SK-N-SH (cell line): Measurements from ENCODE around the gene MXRA8. TPM values are rescaled to one million over a fixed set of nuclear protein-coding genes. Genes with fewer than 3 reads are reported as not detected.

Source experiments
- CTCF ChIA-PET: fragments of 300-600, 350-600 bp; formaldehyde crosslinking; extraction: SDS; loops from one replicate; lab custom pipeline; 2021; lab: Yijun Ruan, JAX
- POLR2A ChIA-PET: fragments of 350-600 bp; sonication (Branson Sonifier 250); formaldehyde crosslinking; extraction: SDS; loops from one replicate; lab custom pipeline; 2020; ENCODE audit warnings: antibody characterized with exemption, inconsistent platforms; lab: Yijun Ruan, JAX
- DNase-seq: peaks from one replicate; pipeline ENCODE4 v3.0.0; 2012
- H2AFZ ChIP-seq: fragments of 200-600 bp; sonication (generic); 2 replicates; pipeline ENCODE4 v1.8.1; 2016; ENCODE audit warnings: antibody characterized with exemption, mild to moderate bottlenecking, low read depth
- H3F3A ChIP-seq: fragments of 200-600 bp; sonication (generic); replicated peaks from 2 replicates; pipeline ENCODE3; 2016; ENCODE audit warnings: antibody characterized with exemption, mild to moderate bottlenecking; ENCODE audit not compliant: insufficient read depth
- H3K27ac ChIP-seq, 2 experiments: fragments of 200-500 bp in 1 of 2; fragments of 200-600 bp in 1 of 2; sonication (Bioruptor generic) in 1 of 2; sonication (generic), shearing (Covaris generic) in 1 of 2; 2 replicates each; pipeline versions ENCODE4 v1.5.1 to v1.6.1; 2014 to 2016; ENCODE audit warnings: low read depth in 2 of 2, inconsistent platforms in 1 of 2, low read length in 1 of 2, mild to moderate bottlenecking in 1 of 2, mixed read lengths in 1 of 2
- H3K27me3 ChIP-seq: fragments of 200-600 bp; sonication (generic), shearing (Covaris generic); 2 replicates; pipeline ENCODE4 v1.6.1; 2016; ENCODE audit warnings: mixed run types; ENCODE audit not compliant: insufficient read depth
- H3K36me3 ChIP-seq, 2 experiments: fragments of 200-500 bp in 1 of 2; fragments of 200-600 bp in 1 of 2; sonication (Bioruptor generic) in 1 of 2; sonication (generic) in 1 of 2; replicated peaks in 1 of 2; 2 replicates each; pipeline versions ENCODE3 to v1.5.1; 2014 to 2016; ENCODE audit warnings: low read length in 1 of 2, mild to moderate bottlenecking in 1 of 2; ENCODE audit not compliant: insufficient read depth in 2 of 2, control insufficient read depth in 1 of 2
- H3K4me1 ChIP-seq, 2 experiments: fragments of 200-500 bp in 1 of 2; fragments of 200-600 bp in 1 of 2; sonication (Bioruptor generic) in 1 of 2; sonication (generic), shearing (Covaris generic) in 1 of 2; 2 replicates each; pipeline versions ENCODE4 v1.5.1 to v1.6.1; 2014 to 2016; ENCODE audit warnings: low read depth in 1 of 2, low read length in 1 of 2, mixed run types in 1 of 2; ENCODE audit not compliant: insufficient read depth in 2 of 2, control insufficient read depth in 1 of 2
- H3K4me2 ChIP-seq: fragments of 200-600 bp; sonication (generic), shearing (Covaris generic); 2 replicates; pipeline ENCODE4 v1.6.1; 2017; ENCODE audit warnings: mixed run types
- H3K4me3 ChIP-seq, 2 experiments: fragments of 200-500 bp in 1 of 2; fragments of 200-600 bp in 1 of 2; sonication (Bioruptor generic) in 1 of 2; sonication (generic), shearing (Covaris generic) in 1 of 2; 2 replicates each; pipeline versions ENCODE4 v1.5.1 to v1.8.1; 2014 to 2016; ENCODE audit warnings: low read depth in 2 of 2, inconsistent platforms in 1 of 2, low read length in 1 of 2, mild to moderate bottlenecking in 1 of 2, mixed read lengths in 1 of 2, moderate library complexity in 1 of 2
- H3K79me2 ChIP-seq: fragments of 200-600 bp; sonication (generic); 2 replicates; pipeline ENCODE4 v1.8.1; 2017; ENCODE audit warnings: mild to moderate bottlenecking; ENCODE audit not compliant: insufficient read depth
- H3K9ac ChIP-seq: fragments of 200-600 bp; sonication (generic); 2 replicates; pipeline ENCODE4 v1.6.1; 2017; ENCODE audit warnings: mixed run types
- H3K9me2 ChIP-seq: fragments of 200-600 bp; sonication (generic); 2 replicates; pipeline ENCODE4 v1.6.1; 2017; ENCODE audit warnings: mixed run types
- H3K9me3 ChIP-seq: fragments of 200-600 bp; sonication (generic); 2 replicates; pipeline ENCODE4 v1.6.1; 2017; ENCODE audit warnings: mixed run types, mild to moderate bottlenecking, moderate library complexity
- H4K20me1 ChIP-seq: fragments of 200-600 bp; sonication (generic); 2 replicates; pipeline ENCODE4 v1.6.1; 2017; ENCODE audit warnings: mild to moderate bottlenecking, mixed run types; ENCODE audit not compliant: insufficient read depth
- EZH2phosphoT487 ChIP-seq: fragments of 200-600 bp; sonication (generic); IDR thresholded peaks from 2 replicates; pipeline ENCODE4 v1.6.1; 2017; ENCODE audit warnings: low read depth, mixed run types, mild to moderate bottlenecking, antibody characterized with exemption, moderate library complexity, borderline replicate concordance
- FOSL2 ChIP-seq: IDR thresholded peaks from 2 replicates; pipeline ENCODE4 v1.4.0; 2012; ENCODE audit warnings: low read depth, mild to moderate bottlenecking, moderate library complexity, borderline replicate concordance
- FOXM1 ChIP-seq: IDR thresholded peaks from 2 replicates; pipeline ENCODE4 v1.4.0; 2012; ENCODE audit warnings: low read depth, mild to moderate bottlenecking
- GABPA ChIP-seq: IDR thresholded peaks from 2 replicates; pipeline ENCODE4 v1.4.0; 2012; ENCODE audit warnings: low read depth, mild to moderate bottlenecking
- MEF2A ChIP-seq: IDR thresholded peaks from 2 replicates; pipeline ENCODE4 v1.4.0; 2012; ENCODE audit warnings: low read depth, borderline replicate concordance
- NFIC ChIP-seq: IDR thresholded peaks from 2 replicates; pipeline ENCODE4 v1.4.0; 2012; ENCODE audit warnings: borderline replicate concordance
- RAD21 ChIP-seq: IDR thresholded peaks from 2 replicates; pipeline ENCODE4 v1.6.1; 2012; ENCODE audit warnings: mild to moderate bottlenecking, low read length
- RXRA ChIP-seq: IDR thresholded peaks from 2 replicates; pipeline ENCODE4 v1.4.0; 2012; ENCODE audit warnings: low read depth, mild to moderate bottlenecking, borderline replicate concordance
- SIN3A ChIP-seq: IDR thresholded peaks from 2 replicates; pipeline ENCODE4 v1.6.1; 2012; ENCODE audit warnings: low read depth, mild to moderate bottlenecking, low read length, moderate library complexity, borderline replicate concordance
- SMC3 ChIP-seq: IDR thresholded peaks from 2 replicates; pipeline ENCODE4 v1.6.1; 2012; ENCODE audit warnings: low read depth, low read length, improper control_type of control experiment
- TCF12 ChIP-seq: IDR thresholded peaks from 2 replicates; pipeline ENCODE4 v1.4.0; 2012
- TEAD4 ChIP-seq: IDR thresholded peaks from 2 replicates; pipeline ENCODE4 v1.4.0; 2012; ENCODE audit warnings: mild to moderate bottlenecking, borderline replicate concordance; ENCODE audit not compliant: insufficient read depth
- WGBS: methylation state at CpG from one replicate; pipeline ENCODE4 v1.1.6; 2017; ENCODE audit warnings: low lambda C conversion rate; 5-methylcytosine and 5-hydroxymethylcytosine counted together
- polyA plus RNA-seq, 3 experiments: library from polyadenylated mRNA; depleted of rRNA; stranded (reverse); fragments of >200 nt; gene quantifications; 2 replicates each; pipeline ENCODE4 v1.2.3, GENCODE V29; 2012
- TF ChIP-seq, protein P1 (sequence below): IDR thresholded peaks from 2 replicates; pipeline ENCODE4 v1.4.0; 2012; ENCODE audit warnings: low read depth
- TF ChIP-seq, protein P2 (sequence below): fragments of 200-600 bp; sonication (generic); IDR thresholded peaks from 2 replicates; pipeline ENCODE4 v1.6.1; 2017; ENCODE audit warnings: antibody characterized with exemption, mild to moderate bottlenecking, moderate library complexity
- TF ChIP-seq, protein P3 (sequence below): IDR thresholded peaks from 2 replicates; pipeline ENCODE4 v1.6.1; 2012; ENCODE audit warnings: mild to moderate bottlenecking, low read depth, low read length, moderate library complexity

The MXRA8 gene
- polyA plus RNA-seq, 1 of the 3 experiments (the other 2 are of a cell fraction): 2.5 TPM

DNA sequence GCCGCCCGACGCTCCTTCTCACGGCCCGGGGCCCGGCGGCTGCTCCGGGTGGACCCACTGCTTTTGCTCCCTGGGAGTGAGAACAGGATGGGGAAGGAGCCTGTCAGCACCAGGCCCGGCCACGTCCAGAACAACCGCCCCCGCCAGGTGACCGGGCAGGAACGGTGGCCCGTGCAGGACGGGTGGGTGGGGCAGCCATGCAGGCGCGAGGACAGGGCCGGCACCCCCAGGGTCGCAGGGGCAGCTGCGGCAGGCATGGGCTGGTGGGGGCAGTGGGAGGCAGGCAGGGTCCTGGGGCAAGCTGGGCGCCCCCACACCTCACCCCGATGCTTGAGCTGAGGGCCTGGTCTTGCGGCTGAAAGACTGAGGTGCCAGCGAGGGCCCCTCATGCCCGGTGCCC, 21.9 kb downstream of the MXRA8 start:
- H3K9me3 ChIP-seq: no peaks in the 10 kb centered on the region
- no peaks in the 10 kb centered on the region for H3K9me2 ChIP-seq
- H3K27ac ChIP-seq: no peak overlapping the region
- ChIA-PET POLR2A (no interaction called here), CTCF (interaction anchor here (1.0 to 3.6 kb wide), 3 partner anchors 8 to 15 kb away, joined by 3 to 16 read pairs (median 8); no protein-coding TSS in a partner anchor)
- H3K9ac ChIP-seq: no peak overlapping the region
- no peak overlapping the region for H3K4me3 ChIP-seq
- 98% methylated on average over 19 of the region's 26 CpGs for WGBS
- no peaks in the 10 kb centered on the region; a peak in 1 of 4 replicates for H3K4me1 ChIP-seq
- no peaks in the 10 kb centered on the region for H3K27me3 ChIP-seq
- TF ChIP-seq TCF12 (no peak), TEAD4 (no peak), SMC3 (no peak), EZH2phosphoT487 (no peak), GABPA (no peak), SIN3A (no peak), RXRA (no peak), RAD21 (no peak), NFIC (no peak), FOXM1 (no peak), MEF2A (no peak), FOSL2 (no peak)
- TF ChIP-seq, protein P1, sequence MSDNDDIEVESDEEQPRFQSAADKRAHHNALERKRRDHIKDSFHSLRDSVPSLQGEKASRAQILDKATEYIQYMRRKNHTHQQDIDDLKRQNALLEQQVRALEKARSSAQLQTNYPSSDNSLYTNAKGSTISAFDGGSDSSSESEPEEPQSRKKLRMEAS: no peak
- TF ChIP-seq, protein P2, sequence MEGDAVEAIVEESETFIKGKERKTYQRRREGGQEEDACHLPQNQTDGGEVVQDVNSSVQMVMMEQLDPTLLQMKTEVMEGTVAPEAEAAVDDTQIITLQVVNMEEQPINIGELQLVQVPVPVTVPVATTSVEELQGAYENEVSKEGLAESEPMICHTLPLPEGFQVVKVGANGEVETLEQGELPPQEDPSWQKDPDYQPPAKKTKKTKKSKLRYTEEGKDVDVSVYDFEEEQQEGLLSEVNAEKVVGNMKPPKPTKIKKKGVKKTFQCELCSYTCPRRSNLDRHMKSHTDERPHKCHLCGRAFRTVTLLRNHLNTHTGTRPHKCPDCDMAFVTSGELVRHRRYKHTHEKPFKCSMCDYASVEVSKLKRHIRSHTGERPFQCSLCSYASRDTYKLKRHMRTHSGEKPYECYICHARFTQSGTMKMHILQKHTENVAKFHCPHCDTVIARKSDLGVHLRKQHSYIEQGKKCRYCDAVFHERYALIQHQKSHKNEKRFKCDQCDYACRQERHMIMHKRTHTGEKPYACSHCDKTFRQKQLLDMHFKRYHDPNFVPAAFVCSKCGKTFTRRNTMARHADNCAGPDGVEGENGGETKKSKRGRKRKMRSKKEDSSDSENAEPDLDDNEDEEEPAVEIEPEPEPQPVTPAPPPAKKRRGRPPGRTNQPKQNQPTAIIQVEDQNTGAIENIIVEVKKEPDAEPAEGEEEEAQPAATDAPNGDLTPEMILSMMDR: no peak
- TF ChIP-seq, protein P3, sequence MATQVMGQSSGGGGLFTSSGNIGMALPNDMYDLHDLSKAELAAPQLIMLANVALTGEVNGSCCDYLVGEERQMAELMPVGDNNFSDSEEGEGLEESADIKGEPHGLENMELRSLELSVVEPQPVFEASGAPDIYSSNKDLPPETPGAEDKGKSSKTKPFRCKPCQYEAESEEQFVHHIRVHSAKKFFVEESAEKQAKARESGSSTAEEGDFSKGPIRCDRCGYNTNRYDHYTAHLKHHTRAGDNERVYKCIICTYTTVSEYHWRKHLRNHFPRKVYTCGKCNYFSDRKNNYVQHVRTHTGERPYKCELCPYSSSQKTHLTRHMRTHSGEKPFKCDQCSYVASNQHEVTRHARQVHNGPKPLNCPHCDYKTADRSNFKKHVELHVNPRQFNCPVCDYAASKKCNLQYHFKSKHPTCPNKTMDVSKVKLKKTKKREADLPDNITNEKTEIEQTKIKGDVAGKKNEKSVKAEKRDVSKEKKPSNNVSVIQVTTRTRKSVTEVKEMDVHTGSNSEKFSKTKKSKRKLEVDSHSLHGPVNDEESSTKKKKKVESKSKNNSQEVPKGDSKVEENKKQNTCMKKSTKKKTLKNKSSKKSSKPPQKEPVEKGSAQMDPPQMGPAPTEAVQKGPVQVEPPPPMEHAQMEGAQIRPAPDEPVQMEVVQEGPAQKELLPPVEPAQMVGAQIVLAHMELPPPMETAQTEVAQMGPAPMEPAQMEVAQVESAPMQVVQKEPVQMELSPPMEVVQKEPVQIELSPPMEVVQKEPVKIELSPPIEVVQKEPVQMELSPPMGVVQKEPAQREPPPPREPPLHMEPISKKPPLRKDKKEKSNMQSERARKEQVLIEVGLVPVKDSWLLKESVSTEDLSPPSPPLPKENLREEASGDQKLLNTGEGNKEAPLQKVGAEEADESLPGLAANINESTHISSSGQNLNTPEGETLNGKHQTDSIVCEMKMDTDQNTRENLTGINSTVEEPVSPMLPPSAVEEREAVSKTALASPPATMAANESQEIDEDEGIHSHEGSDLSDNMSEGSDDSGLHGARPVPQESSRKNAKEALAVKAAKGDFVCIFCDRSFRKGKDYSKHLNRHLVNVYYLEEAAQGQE: no peak
- H3F3A ChIP-seq: no peaks in the 10 kb centered on the region
- H3K4me2 ChIP-seq: no peak overlapping the region
- H4K20me1 ChIP-seq: peaks cover 5% of the 10 kb centered on the region; the same call in 1 of the 2 replicates
- H3K36me3 ChIP-seq: peaks cover 0 to 20% of the 10 kb centered on the region in 2 experiments
- no peak for DNase-seq
- no peaks in the 10 kb centered on the region for H3K79me2 ChIP-seq
- H2AFZ ChIP-seq: no peak overlapping the region
